GM12878 (cell line): Measurements from ENCODE around the gene PPP1R37. TPM values are rescaled to one million over a fixed set of nuclear protein-coding genes. Genes with fewer than 3 reads are reported as not detected.

Experiments
- ATAC-seq: fragments of 200-7000 bp; cut with Tn5 transposase; 3 replicates; pipeline ENCODE4 v1.9.1; 2020; ENCODE audit warnings: mild to moderate bottlenecking, moderate library complexity
- BruUV-seq: library from RNA; stranded (reverse); fragments of 400-500 nt; replicated peaks from 2 replicates; lab custom pipeline; 2021; lab: Mats Ljungman, UMichigan
- CTCF ChIA-PET: fragments of 300-600 bp; sonication (Branson Sonifier 250); formaldehyde crosslinking; extraction: SDS; loops from one replicate; lab custom pipeline; 2021; ENCODE audit warnings: inconsistent platforms; lab: Yijun Ruan, JAX
- POLR2A ChIA-PET: fragments of 350-600 bp; formaldehyde crosslinking; extraction: SDS; loops from one replicate; lab custom pipeline; 2021; ENCODE audit warnings: inconsistent platforms; lab: Charles Lee
- RAD21 ChIA-PET: fragments of 300-600 bp; sonication (Branson Sonifier 250); formaldehyde crosslinking; loops from one replicate; lab custom pipeline; 2023; ENCODE audit warnings: antibody characterized with exemption; ENCODE audit not compliant: unreplicated experiment; lab: Charles Lee
- SMC1A ChIA-PET: fragments of 300-600 bp; sonication (Branson Sonifier 250); formaldehyde crosslinking; loops from one replicate; lab custom pipeline; 2023; ENCODE audit not compliant: unreplicated experiment, uncharacterized antibody; lab: Charles Lee
- DNase-seq: peaks from one replicate; pipeline ENCODE4 v3.0.0-alpha.2; 2011; ENCODE audit warnings: low read depth, low spot score
- FAIRE-seq: peaks from 3 replicates; lab custom pipeline; 2011; peaks lifted over from hg19 to GRCh38; lab: Jason Lieb, UNC
- H2AFZ ChIP-seq: 2 replicates; pipeline ENCODE4 v1.6.0; 2011; ENCODE audit warnings: low read depth, low read length, control low read depth; ENCODE audit not compliant: control insufficient read depth
- H3K27ac ChIP-seq: 2 replicates; pipeline ENCODE4 v1.5.1; 2011; ENCODE audit warnings: control low read depth; ENCODE audit not compliant: control insufficient read depth, insufficient read depth
- H3K27me3 ChIP-seq, 2 experiments: replicated peaks in 1 of 2; 2 replicates each; pipeline versions ENCODE4 v1.6.0 to v1.6.1; 2011; ENCODE audit warnings: low read length in 1 of 2; ENCODE audit not compliant: control insufficient read depth in 2 of 2, insufficient read depth in 2 of 2
- H3K36me3 ChIP-seq, 2 experiments: 2 replicates each; pipeline ENCODE4 v1.5.1; 2011; ENCODE audit warnings: low read length in 1 of 2; ENCODE audit not compliant: control insufficient read depth in 2 of 2, insufficient read depth in 2 of 2
- H3K4me1 ChIP-seq: 2 replicates; pipeline ENCODE4 v1.6.1; 2011; ENCODE audit warnings: mild to moderate bottlenecking, low read length, moderate library complexity, mixed read lengths; ENCODE audit not compliant: control insufficient read depth, insufficient read depth
- H3K4me2 ChIP-seq: 2 replicates; pipeline ENCODE4 v1.6.0; 2011; ENCODE audit warnings: control low read depth; ENCODE audit not compliant: control insufficient read depth, insufficient read depth
- H3K4me3 ChIP-seq: fragments of 200-600 bp; sonication (generic); 2 replicates; pipeline ENCODE4 v1.5.1; 2016
- H3K79me2 ChIP-seq: 2 replicates; pipeline ENCODE4 v1.6.0; 2011; ENCODE audit warnings: low read length; ENCODE audit not compliant: control insufficient read depth, insufficient read depth
- H3K9ac ChIP-seq: 2 replicates; pipeline ENCODE4 v1.8.0; 2011; ENCODE audit warnings: low read length, control low read depth, mixed read lengths; ENCODE audit not compliant: control insufficient read depth, insufficient read depth
- H3K9me3 ChIP-seq: replicated peaks from 3 replicates; pipeline ENCODE4 v1.5.1; 2011; ENCODE audit warnings: mild to moderate bottlenecking, low read length; ENCODE audit not compliant: control insufficient read depth, insufficient read depth
- H4K20me1 ChIP-seq: 2 replicates; pipeline ENCODE4 v1.6.0; 2011; ENCODE audit not compliant: control insufficient read depth, insufficient read depth
- BMI1 ChIP-seq: fragments of 450-650 bp; IDR thresholded peaks from 2 replicates; pipeline ENCODE4 v1.6.1; 2016; ENCODE audit warnings: mild to moderate bottlenecking, moderate library complexity, borderline replicate concordance
- CREM ChIP-seq: IDR thresholded peaks from 2 replicates; pipeline ENCODE4 v1.6.1; 2014; ENCODE audit warnings: antibody characterized with exemption, low read depth
- FOS ChIP-seq: IDR thresholded peaks from 3 replicates; pipeline ENCODE4 v1.6.1; 2011; ENCODE audit warnings: borderline replicate concordance; ENCODE audit not compliant: insufficient read length; ENCODE audit errors: extremely low read depth
- HCFC1 ChIP-seq: fragments of 150-350 bp; IDR thresholded peaks from 2 replicates; pipeline ENCODE4 v1.6.1; 2014; ENCODE audit warnings: low read length
- IKZF1 ChIP-seq: fragments of 450-650 bp; conservative IDR thresholded peaks from 2 replicates; pipeline ENCODE4 v1.6.1; 2017; ENCODE audit warnings: antibody characterized with exemption, mild to moderate bottlenecking
- LARP7 ChIP-seq: fragments of 450-650 bp; IDR thresholded peaks from 2 replicates; pipeline ENCODE4 v1.6.1; 2017; ENCODE audit warnings: mild to moderate bottlenecking
- POLR2A ChIP-seq: IDR thresholded peaks from 2 replicates; pipeline ENCODE4 v1.6.1; 2011; ENCODE audit warnings: low read depth, mild to moderate bottlenecking, low read length
- RFX5 ChIP-seq: IDR thresholded peaks from 2 replicates; pipeline ENCODE4 v1.6.1; 2011; ENCODE audit warnings: low read depth, low read length, improper control_type of control experiment
- SRF ChIP-seq, 2 experiments: IDR thresholded peaks; 2 replicates each; pipeline ENCODE4 v1.6.1; 2011; ENCODE audit warnings: low read depth in 2 of 2, low read length in 2 of 2, mild to moderate bottlenecking in 1 of 2, moderate library complexity in 1 of 2
- SUPT20H ChIP-seq: IDR thresholded peaks from 2 replicates; pipeline ENCODE4 v1.6.1; 2011; ENCODE audit warnings: low read depth, mild to moderate bottlenecking, low read length, moderate library complexity, borderline replicate concordance; ENCODE audit not compliant: control insufficient read depth
- YY1 ChIP-seq: IDR thresholded peaks from 2 replicates; pipeline ENCODE4 v1.6.1; 2011; ENCODE audit warnings: low read depth, mild to moderate bottlenecking, low read length
- WGBS: methylation state at CpG from one replicate; pipeline ENCODE4 v1.1.6; 2016; ENCODE audit warnings: low lambda C conversion rate; ENCODE audit not compliant: insufficient replicate concordance, insufficient coverage; ENCODE audit errors: missing lambda C conversion rate; 5-methylcytosine and 5-hydroxymethylcytosine counted together
- in situ Hi-C: fragments of 300-500 bp; cut with MboI; formaldehyde crosslinking; loops from 9 replicates; pipeline ENCODE4 v1.14.3; 2018; ENCODE audit warnings: mixed read lengths
- intact Hi-C: fragments of 100-400 bp; cut with micrococcal nuclease; formaldehyde crosslinking; loops from one replicate; pipeline ENCODE4 v1.14.2; 2022; ENCODE audit not compliant: unreplicated experiment
- polyA plus RNA-seq, 11 experiments: library from polyadenylated mRNA; depleted of rRNA in 4 of 11; unstranded in 6 of 11; stranded (reverse) in 5 of 11; fragments of >200 nt; fragmentation: Nextera tagmentation in 4 of 11; fragmentation: Illumina TruSeq in 1 of 11; extraction: Ambion mirVana in 4 of 11; extraction: Trizol in 1 of 11; gene quantifications; 1 replicate in 1 of 11; 2 replicates in 10 of 11; pipeline versions ENCODE4 v1.2.1 to v1.2.3, GENCODE V29; 2011 to 2016; ENCODE audit warnings: inconsistent platforms in 2 of 11, missing spikeins in 2 of 11, low read depth in 1 of 11
- total RNA-seq, 4 experiments: library from RNA; depleted of rRNA in 3 of 4; stranded (reverse); fragments of >200 nt in 3 of 4; fragmentation: Illumina TruSeq in 1 of 4; extraction: Trizol in 1 of 4; gene quantifications; 2 replicates each; pipeline versions ENCODE4 v1.2.1 to v1.2.3, GENCODE V29; 2013 to 2021
- TF ChIP-seq, protein P1 (sequence below): fragments of 450-650 bp; IDR thresholded peaks from 2 replicates; pipeline ENCODE4 v1.6.1; 2017; ENCODE audit warnings: mild to moderate bottlenecking, low read depth, inconsistent platforms; ENCODE audit not compliant: poor library complexity, severe bottlenecking

The PPP1R37 gene
- total and polyA plus RNA-seq, 10 of the 15 experiments (the other 5 are each of a cell fraction or from before 2014, with no cell fraction given): 0.09 to 21.3 (median 5.1) TPM; not detected in 1

DNA sequence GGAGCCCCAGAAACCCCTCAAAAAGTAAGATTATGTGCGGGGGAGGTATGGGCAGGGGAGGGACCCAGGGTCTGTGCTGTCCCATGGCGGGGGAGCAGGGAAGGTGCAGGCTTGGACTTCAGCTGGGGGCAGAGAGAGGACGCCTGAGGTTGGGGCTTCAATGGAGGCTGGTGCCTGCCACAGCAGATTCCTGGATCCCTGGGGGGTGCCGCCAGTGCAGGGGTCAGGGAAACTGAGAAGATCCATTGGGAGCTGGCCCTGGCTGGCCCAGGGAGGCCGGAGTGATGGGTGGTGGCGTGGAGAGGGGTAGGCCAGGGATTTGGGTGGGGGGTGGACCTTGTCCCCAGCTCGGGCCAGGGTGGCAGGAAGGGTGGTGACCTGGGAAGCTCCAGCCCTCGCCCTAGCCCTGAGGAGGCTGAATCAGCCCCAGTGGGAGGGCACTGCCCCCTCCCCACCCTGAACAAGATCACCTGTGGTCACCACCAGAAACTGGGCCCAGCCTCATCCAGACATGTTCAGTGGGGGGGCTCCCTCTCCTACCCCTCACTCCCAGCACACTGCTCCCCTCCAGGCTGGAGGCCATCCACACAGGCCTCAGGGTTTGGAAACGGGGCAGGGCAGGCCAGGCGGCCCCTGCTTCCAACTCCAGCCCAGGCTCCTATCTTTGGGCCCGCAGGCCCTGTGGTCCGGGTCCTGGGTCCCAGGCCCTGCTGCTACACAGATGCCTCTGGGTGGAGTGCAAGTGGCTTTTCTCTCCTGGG, 66.4 kb downstream of the PPP1R37 start:
- TF ChIP-seq LARP7 (no peak), CREM (no peak), RFX5 (no peak), HCFC1 (no peak), FOS (no peak), BMI1 (no peak), IKZF1 (no peak), SUPT20H (no peak), POLR2A (no peak), YY1 (no peak), SRF (IDR thresholded peaks at IDR 0.05; ENCODE audit: low read depth in 2 of 2, low read length in 2 of 2) (no peak)
- TF ChIP-seq, protein P1, sequence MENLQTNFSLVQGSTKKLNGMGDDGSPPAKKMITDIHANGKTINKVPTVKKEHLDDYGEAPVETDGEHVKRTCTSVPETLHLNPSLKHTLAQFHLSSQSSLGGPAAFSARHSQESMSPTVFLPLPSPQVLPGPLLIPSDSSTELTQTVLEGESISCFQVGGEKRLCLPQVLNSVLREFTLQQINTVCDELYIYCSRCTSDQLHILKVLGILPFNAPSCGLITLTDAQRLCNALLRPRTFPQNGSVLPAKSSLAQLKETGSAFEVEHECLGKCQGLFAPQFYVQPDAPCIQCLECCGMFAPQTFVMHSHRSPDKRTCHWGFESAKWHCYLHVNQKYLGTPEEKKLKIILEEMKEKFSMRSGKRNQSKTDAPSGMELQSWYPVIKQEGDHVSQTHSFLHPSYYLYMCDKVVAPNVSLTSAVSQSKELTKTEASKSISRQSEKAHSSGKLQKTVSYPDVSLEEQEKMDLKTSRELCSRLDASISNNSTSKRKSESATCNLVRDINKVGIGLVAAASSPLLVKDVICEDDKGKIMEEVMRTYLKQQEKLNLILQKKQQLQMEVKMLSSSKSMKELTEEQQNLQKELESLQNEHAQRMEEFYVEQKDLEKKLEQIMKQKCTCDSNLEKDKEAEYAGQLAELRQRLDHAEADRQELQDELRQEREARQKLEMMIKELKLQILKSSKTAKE: no peak
- 16% methylated on average over 12 of the region's 12 CpGs for WGBS
- no peak overlapping the region for H3K4me2 ChIP-seq
- no peak overlapping the region for H3K9ac ChIP-seq
- ChIA-PET POLR2A (no interaction called here), SMC1A (no interaction called here), CTCF (no interaction called here), RAD21 (no interaction called here)
- no peaks in the 10 kb centered on the region for H3K36me3 ChIP-seq
- no TSS peak for BruUV-seq
- no peaks in the 10 kb centered on the region for H4K20me1 ChIP-seq
- peaks cover 8% of the 10 kb centered on the region for H3K4me1 ChIP-seq
- H3K79me2 ChIP-seq: no peaks in the 10 kb centered on the region
- FAIRE-seq (no peak), ATAC-seq (no peak), DNase-seq (no peak)
- in situ Hi-C loops (no loop called here), intact Hi-C loops (no loop called here)
- no peak overlapping the region for H3K4me3 ChIP-seq
- H3K9me3 ChIP-seq: no peaks in the 10 kb centered on the region
- no peaks in the 10 kb centered on the region; a peak in 2 of 4 replicates for H3K27me3 ChIP-seq
- no peak overlapping the region for H3K27ac ChIP-seq
- no peak overlapping the region for H2AFZ ChIP-seq
